HG02610 (cell line): Measurements from ENCODE around the gene MED17.

Experiments used
- ATAC-seq: cut with Tn5 transposase; IDR thresholded peaks from one replicate; pipeline ENCODE4 v1.9.1; 2021; ENCODE audit warnings: mild to moderate bottlenecking, moderate library complexity; ENCODE audit not compliant: unreplicated experiment

The MED17 gene

DNA sequence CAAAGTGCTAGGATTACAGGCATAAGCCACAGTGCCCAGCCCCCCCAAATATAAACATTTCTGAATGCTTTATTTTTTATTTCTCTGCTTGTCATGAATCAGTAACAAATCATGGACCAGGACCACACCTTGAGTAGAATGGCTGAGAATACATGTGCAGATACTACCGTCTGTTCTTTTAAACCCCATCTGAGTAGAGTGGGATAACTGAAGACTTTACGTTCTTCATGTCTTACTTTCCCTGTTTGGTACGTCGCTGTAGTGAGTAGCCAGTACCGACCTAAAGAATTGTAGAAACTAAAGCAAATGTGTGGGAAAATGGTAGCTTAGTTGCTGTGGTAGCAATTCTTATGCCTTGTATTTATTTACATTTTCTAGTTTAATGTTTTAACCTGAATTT is 29.9 kb downstream of the MED17 start:
- ATAC-seq: no peak

- no peak for ATAC-seq
These were observed 31.0 kb downstream of the MED17 start for GRCh38 chr11:93814966-93815633.

DNA sequence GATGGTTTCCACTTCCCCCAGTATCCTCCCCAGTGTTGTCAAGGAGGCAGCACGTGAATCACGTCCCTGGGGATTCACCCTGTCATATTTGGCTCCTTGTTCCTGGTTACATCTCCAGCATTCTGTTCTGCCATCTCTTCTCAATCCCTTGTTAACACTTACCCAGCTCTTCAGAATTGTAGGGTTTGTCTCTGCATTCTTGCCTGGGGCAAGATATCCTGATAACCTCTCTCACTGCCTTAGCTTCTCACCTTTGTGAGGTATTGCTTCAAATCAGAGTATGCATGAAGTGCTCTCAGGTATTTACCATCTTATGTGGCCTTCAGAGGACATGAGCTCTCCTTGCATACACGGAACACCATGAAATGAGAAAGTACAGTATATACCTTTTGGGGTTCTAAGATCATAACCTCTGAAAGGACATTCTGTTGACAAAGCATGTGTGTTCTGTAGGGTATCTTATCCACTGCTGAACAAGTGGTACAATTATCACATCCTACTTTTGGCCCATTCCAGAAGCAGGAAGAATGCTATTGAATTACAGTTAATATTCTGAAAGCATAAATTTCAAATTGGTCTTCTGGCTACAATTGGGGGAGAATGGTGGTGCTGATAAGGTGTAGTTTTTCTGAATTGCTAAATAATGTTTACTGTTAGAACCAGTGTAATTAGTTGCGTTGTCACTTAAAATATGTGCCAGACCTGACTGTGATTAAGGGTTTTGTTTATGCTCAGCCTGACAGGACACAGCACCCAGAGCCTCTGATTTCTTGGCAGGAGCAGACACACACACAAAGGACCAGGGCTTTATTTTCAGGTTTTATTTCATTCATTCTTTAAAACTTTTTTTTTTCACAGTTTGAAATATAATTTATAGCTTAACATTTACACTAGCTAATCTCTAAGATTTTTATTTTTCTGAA is 33.6 kb downstream of the MED17 start:
- no peak for ATAC-seq

DNA sequence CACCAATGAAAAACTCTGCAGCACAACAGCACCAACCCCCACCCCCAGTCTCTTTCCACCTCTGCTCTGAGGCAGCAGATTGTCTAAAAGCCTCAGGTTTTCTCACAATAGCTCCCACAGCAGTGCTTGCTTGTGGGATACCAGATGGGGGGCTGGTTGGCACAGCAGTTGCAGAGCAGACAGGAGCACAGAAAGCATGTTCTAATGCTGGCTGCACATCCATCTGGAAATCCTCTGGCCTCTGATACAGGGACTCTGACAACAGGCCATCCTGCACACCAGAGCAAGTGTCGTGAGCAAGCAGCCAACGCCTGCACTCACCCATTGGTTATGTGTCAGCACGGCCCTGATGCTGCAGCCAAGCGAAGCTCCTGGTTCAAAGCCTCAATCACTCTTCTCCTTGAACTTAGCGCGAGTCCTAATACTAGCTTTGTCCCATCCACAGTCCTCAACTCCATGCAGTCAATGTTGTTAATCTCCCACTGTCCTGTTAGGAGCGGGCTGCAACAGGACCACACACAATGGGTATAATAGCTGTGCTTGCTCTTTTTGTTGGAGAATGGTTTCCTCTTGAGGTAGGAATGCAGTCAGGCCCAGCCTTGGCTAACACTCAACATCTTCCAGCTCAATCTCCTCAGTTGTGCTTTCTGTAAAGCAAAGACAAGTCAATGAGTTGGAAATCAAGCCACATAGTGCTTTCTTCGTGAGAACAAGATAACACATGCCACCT is 36.0 kb downstream of the MED17 start:
- no peak for ATAC-seq

- ATAC-seq: no peak
These were observed 36.8 kb downstream of the MED17 start for GRCh38 chr11:93820847-93821246.

DNA sequence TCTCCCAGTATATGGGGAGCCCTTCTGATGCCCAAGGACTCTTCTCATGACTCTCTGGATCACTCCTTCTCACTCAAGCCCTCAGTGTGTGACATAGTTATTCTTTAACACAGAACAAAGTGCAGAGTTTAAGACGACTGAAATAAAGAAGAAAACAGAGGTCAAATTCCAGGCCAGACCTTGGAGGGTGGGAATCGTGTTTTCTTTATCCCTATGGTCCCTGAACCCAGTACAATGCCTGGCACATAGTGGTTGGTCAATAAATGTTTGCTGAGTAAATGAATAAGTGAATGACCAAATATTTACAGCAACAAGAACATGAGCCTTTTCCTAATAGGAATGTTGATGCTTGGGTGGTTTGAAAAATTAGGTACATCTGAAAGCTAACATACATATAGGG is 37.5 kb downstream of the MED17 start:
- ATAC-seq: no peak

DNA sequence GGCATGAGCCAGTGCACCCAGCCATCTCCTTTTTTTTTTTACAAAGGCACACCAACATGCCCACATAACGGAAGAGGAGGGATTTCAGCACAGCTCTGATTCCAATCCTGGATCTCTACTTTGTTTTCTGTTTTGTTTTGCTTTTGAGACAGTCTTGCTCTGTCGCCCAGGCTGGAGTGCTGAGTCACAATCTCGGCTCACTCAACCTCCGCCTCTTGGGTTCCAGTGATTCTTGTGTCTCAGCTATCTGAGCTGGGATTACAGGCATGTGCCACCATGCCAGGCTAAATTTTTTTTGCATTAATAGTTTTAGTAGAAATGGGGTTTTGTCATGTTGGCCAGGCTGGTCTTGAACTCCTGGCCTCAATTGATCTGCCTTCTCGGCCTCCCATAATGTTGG is 38.3 kb downstream of the MED17 start:
- no peak for ATAC-seq

- ATAC-seq: no peak
These were observed 39.1 kb downstream of the MED17 start for GRCh38 chr11:93823210-93823609.

DNA sequence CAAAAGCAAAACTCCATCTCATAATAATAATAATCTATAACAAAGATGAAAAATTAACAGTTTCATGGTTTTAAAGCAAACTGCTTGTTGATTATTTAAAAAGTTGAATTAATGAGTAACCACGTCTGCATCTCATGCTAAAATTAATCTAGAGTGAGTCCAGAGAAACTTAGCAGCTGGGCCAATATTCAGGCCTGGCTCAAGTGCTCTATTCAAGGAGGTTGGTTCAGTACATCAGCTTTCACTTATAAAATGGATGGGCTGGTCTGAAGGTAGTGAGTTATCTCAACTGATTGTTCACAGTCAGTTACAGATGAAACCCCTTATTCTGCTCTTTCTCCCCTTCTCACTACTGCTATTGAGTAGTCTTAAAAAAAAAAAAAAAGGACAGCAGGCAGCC is 43.3 kb downstream of the MED17 start:
- ATAC-seq: no peak

GRCh38 chr11:93829598-93829997 is 45.5 kb downstream of the MED17 start:
- ATAC-seq: no peak

DNA sequence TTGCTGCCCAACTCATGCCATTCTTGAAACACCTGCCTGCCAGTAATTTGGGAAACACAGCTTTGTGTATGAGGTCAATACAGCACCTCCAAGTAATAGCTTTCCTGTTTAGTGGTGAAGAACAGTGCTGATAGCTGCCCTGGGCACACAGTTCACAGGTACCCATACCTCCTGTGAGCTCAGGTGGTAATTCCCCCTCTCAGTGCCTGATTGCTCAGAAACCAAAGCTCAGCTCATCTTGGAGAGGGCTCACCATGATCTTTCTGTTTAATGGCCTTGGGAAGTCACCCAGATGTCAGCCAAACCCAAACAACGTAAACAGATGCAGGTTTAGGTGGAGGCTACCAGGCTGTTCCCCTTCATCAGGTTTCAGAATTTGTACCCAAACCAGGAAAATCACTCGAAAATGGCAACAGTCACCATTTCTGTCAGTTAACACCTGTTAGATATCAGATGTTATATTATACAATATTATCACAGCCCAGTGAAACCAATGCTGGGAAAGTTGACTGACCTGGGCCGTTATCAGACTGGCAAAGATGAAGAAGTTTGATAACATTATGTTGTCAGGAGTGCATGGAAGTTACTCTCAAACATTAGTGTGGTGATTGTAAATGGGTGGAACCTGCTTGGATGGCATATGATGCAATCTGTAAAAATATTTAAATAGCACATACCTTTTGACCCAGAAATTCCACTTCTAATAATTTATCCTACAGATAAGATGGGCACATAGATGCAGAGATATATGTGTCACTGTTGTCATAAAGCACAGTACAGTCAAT is 47.5 kb downstream of the MED17 start:
- no peak for ATAC-seq

- ATAC-seq: no peak
These were observed 48.7 kb downstream of the MED17 start for GRCh38 chr11:93832780-93833179.

DNA sequence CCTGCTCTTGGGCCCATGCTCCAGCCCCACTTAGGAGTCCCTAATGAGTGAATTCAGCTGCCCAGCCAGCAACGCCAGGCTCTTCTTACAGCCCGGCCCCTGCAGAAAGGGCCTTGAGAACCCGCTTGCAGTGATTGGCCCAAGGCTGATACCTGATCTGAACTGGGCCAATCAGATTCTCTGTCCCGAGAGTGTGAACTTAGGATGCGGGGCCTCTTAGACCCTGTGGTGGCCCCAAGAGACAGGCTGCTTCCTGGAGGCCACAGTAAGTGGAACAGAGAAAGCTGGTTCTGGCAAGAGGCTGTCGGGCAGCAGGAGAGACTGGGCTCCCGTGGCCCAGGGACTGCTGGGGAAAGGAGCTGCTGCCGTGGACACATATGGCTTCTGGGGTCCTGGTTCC is 54.9 kb downstream of the MED17 start:
- ATAC-seq: no peak

- ATAC-seq: no peak
These were observed 56.1 kb downstream of the MED17 start for GRCh38 chr11:93840180-93840579.

- ATAC-seq: no peak
These were observed 56.9 kb downstream of the MED17 start for GRCh38 chr11:93840981-93841380.

DNA sequence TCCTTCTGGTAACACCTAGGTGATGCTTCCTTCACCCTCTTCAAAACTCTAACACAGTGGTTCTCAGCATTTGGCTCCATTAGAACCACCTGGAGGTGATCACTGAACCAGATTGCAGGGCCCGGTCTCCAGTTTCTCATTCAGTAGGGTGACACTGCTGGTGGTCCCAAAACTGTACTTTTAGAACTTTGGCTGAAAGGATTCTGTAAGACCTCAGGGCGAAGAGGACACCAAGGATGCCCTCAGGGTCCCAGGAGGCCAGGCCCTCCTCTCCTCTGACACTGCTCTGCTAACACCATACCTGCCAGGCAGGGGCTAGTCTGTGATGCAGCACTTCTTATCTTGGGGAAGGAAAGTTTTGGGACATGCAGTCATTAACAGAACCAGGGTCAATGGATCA is 57.4 kb downstream of the MED17 start:
- no peak for ATAC-seq

DNA sequence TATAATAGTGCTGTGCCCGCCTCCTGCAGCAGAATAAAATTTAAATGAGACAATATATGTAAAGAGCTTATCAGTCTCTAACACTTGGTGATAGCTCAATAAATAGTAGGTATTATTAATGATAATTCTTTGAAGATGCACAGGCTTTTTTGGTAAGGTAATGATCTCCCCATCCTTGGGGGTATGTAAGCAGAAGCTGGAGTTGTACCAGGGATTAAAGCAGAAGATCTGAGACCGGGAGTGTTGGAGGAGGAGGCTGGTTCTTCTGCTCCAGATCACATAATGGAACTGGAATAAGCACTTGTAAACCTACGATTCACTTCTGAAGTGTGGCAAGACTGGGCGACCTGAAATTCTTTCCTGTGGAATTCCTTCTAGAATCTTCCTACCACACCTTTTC is 58.0 kb downstream of the MED17 start:
- no peak for ATAC-seq

GRCh38 chr11:93842461-93842860 is 58.4 kb downstream of the MED17 start:
- ATAC-seq: no peak

GRCh38 chr11:93843906-93844305 is 59.8 kb downstream of the MED17 start:
- no peak for ATAC-seq

DNA sequence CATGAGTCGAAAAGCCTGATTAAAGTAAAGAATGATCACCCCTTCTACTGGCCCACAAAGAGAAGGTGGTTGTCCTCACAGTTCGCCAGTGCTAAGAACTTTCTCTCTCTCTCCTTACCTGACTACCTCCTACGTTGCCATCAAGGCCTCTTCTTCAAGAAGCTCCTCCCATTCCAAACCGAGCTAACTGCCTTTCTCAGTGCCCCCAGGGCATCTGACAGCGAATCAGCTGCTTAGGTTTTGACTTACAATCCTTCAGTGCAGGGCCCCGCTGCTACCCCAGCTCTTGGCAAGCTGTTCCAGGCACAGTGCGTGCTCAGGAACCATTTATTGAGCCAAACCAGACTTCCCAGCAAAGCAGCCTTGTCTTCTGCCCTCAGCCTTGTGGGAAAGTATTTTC is 60.5 kb downstream of the MED17 start:
- no peak for ATAC-seq
